Heart right ventricle (tissue), 16 donors: Measurements from ENCODE around the gene HDAC8. TPM values are rescaled to one million over a fixed set of nuclear protein-coding genes. Genes with fewer than 3 reads are reported as not detected.
"Not testable (repeated sequence)": the region's sequence is repeated elsewhere in the genome, so short reads cannot be mapped to it uniquely, and the experiment has no call there.

Experiments used
- ATAC-seq, 8 donors: fragments of 200-7000 bp; cut with Tn5 transposase; one replicate each; pipeline ENCODE4 v1.9.1; 2020; ENCODE audit warnings: mild to moderate bottlenecking in 8 of 8, moderate library complexity in 8 of 8, moderate number of reproducible peaks in 1 of 8
- DNase-seq, 2 donors: peaks; one replicate each; pipeline ENCODE4 v3.0.0-alpha.2; 2020
- H3K27ac ChIP-seq, 10 donors: fragments of 200-600 bp; sonication (generic) in 2 of 10; one replicate each; pipeline versions ENCODE4 v1.5.0 to v1.8.0; 2020 to 2022; ENCODE audit warnings: mild to moderate bottlenecking in 3 of 10
- H3K27me3 ChIP-seq, 7 donors: fragments of 200-600 bp; one replicate each; pipeline ENCODE4 v1.8.0; 2021 to 2022; ENCODE audit warnings: mild to moderate bottlenecking in 2 of 7
- H3K36me3 ChIP-seq, 9 donors: fragments of 200-600 bp; sonication (generic) in 1 of 9; one replicate each; pipeline versions ENCODE4 v1.5.0 to v1.8.0; 2020 to 2022; ENCODE audit warnings: mild to moderate bottlenecking in 2 of 9
- H3K4me1 ChIP-seq, 9 donors: fragments of 200-600 bp; sonication (generic) in 1 of 9; one replicate each; pipeline versions ENCODE4 v1.5.0 to v1.8.0; 2020 to 2022; ENCODE audit warnings: mild to moderate bottlenecking in 4 of 9
- H3K4me3 ChIP-seq, 10 donors: fragments of 200-600 bp; sonication (generic) in 2 of 10; one replicate each; pipeline versions ENCODE4 v1.5.0 to v1.8.0; 2020 to 2022; ENCODE audit warnings: mild to moderate bottlenecking in 7 of 10, moderate library complexity in 2 of 10
- H3K9me3 ChIP-seq, 11 donors: fragments of 200-600 bp in 10 of 11; sonication (generic) in 2 of 11; one replicate each; pipeline versions ENCODE4 v1.5.0 to v1.8.0; 2013 to 2022; ENCODE audit warnings: mild to moderate bottlenecking in 2 of 11, control low read depth in 1 of 11, moderate library complexity in 1 of 11
- WGBS, 2 donors: extraction: QIAGEN DNeasy Blood & Tissue Kit; methylation state at CpG; one replicate each; pipeline ENCODE4 v1.1.7; 2013; ENCODE audit warnings: inconsistent platforms in 1 of 2; 5-methylcytosine and 5-hydroxymethylcytosine counted together
- intact Hi-C, 10 donors: fragments of 100-400 bp; cut with DNase I; formaldehyde crosslinking; loops; one replicate each; pipeline versions ENCODE4 v1.11.1 to v1.14.2; 2022
- polyA plus RNA-seq, 2 donors: library from polyadenylated mRNA; stranded (reverse); fragments of 200-250 nt; gene quantifications; one replicate each; pipeline ENCODE4 v1.2.3, GENCODE V29; 2013
- total RNA-seq, 10 donors: library from RNA; stranded (reverse); fragmentation: NEBNext Ultra II Directional in 3 of 10; extraction: Animal tissue kit (Norgen Biotek cat#: 25700) in 3 of 10; gene quantifications; one replicate each; pipeline versions ENCODE4 v1.2.1 to v1.2.4, GENCODE V29; 2021 to 2023
- TF ChIP-seq, protein P1 (sequence below), 9 donors: fragments of 200-600 bp; sonication (generic) in 2 of 9; IDR thresholded peaks; one replicate each; pipeline versions ENCODE4 v1.5.0 to v1.8.0; 2021 to 2022; ENCODE audit warnings: antibody characterized with exemption in 9 of 9, mild to moderate bottlenecking in 5 of 9, moderate library complexity in 1 of 9
- donor health status: Arrhythmogenic right ventricular cardiomyopathy.
- donor health status: ischemic (EF 13 %, LVEDD 7.1; RV severe dilation, severe dysfunction).
- donor health status: healthy with polysubstance abuse.
- donor health status: DM: no; HTN: yes; CAD: no.
- donor health status: DM: no; HTN: no; CAD: no.
- donor health status: ischemic (EF 25% LVEDD 6.9; RV normal size, moderate dysfunction).
- donor health status: ischemic (EF 25% LVEDD 5.7; RV mildly dilated, moderate dysfunction).
- donor health status: healthy.
- donor health status: DM: yes; HTN: yes; CAD: no.
- donor health status: Ischemic cardiomyopathy.
- donor health status: ischemic (EF 35%, LVEDD 5.7; RV mildly dilated, moderate dysfunction).
- donor health status: nonischemic (EF 11% LVEDD 7.7; RV severe dilation, severe dysfunction).
- donor health status: DM: yes; HTN: yes; CAD: no.
- donor health status: PGD.
- donor health status: ischemic (EF 29% LVEDD 5.4; RV normal size, mild dysfunction).
- donor health status: nonischemic (EF 23%, LVEDD 6.1; RV moderate dilation, normal function).

The HDAC8 gene
- total and polyA plus RNA-seq, 12 donors, result 15.9 to 48.1 (median 19.5) TPM

DNA sequence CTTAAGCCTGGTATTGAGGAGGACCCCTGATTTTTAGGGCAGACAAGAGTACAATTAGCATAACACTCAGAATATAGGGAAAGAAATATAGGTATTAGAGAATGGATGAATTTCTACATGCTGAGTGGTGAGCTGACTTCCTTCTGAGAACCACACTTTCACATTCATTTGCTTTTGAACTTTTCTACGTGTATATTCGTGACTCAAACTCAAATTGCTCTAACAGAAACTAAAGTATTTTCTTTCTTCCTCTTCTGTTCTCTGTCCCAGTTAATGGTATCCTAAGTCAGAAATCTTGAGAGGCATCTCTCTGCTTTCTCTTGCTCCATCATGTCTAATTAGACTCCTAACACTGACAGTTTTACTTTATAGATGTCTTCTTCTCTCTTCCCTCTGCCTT, 163.8 kb downstream of the HDAC8 start:
- TF ChIP-seq, protein P1, sequence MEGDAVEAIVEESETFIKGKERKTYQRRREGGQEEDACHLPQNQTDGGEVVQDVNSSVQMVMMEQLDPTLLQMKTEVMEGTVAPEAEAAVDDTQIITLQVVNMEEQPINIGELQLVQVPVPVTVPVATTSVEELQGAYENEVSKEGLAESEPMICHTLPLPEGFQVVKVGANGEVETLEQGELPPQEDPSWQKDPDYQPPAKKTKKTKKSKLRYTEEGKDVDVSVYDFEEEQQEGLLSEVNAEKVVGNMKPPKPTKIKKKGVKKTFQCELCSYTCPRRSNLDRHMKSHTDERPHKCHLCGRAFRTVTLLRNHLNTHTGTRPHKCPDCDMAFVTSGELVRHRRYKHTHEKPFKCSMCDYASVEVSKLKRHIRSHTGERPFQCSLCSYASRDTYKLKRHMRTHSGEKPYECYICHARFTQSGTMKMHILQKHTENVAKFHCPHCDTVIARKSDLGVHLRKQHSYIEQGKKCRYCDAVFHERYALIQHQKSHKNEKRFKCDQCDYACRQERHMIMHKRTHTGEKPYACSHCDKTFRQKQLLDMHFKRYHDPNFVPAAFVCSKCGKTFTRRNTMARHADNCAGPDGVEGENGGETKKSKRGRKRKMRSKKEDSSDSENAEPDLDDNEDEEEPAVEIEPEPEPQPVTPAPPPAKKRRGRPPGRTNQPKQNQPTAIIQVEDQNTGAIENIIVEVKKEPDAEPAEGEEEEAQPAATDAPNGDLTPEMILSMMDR (IDR thresholded peaks at IDR 0.05), result no peak
- intact Hi-C loops, result loop anchor here in 1 of 10 donors (5.0 kb wide), 1 partner anchor 618 kb away; no protein-coding TSS in a partner anchor
- Histone ChIP-seq H3K9me3 (peaks cover 0 to 7% (median 0%) of the 10 kb centered on the region in 11 donors), H3K4me3 (no peak overlapping the region), H3K27me3 (peaks cover 0 to 8% (median 0%) of the 10 kb centered on the region in 7 donors), H3K4me1 (peaks cover 0 to 6% (median 0%) of the 10 kb centered on the region in 9 donors), H3K36me3 (peaks cover 0 to 4% (median 0%) of the 10 kb centered on the region in 9 donors), H3K27ac (no peak overlapping the region)
- ATAC-seq (no peak), DNase-seq (no peak)
- 78 to 100% methylated on average over 2 of the region's 2 CpGs for whole genome bisulfite sequencing, 2 donors

DNA sequence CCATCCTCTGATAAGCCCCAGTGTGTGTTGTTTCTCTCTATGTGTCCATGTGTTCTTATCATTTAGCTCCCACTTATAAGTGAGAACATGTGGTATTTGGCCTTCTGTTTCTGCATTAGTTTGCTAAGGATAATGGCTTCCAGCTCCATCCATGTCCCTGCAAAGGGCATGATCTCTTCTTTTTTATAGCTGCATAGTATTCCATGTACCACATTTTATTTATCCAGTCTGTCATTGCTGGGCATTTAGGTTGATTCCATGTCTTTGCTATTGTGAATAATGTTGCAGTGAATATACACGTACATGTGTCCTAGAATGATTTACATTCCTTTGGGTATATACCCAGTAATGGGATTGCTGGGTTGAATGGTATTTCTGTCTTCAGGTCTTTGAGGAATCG, 167.5 kb downstream of the HDAC8 start:
- WGBS, 2 donors, result 97 to 99% methylated on average over 2 of the region's 2 CpGs
- H3K27ac ChIP-seq, DNase-seq, H3K27me3 ChIP-seq, H3K4me3 ChIP-seq, H3K4me1 ChIP-seq, ATAC-seq, H3K36me3 ChIP-seq, H3K9me3 ChIP-seq: not testable (repeated sequence)
- intact Hi-C loops, result loop anchor here in 1 of 10 donors (5.0 kb wide), 1 partner anchor 622 kb away; no protein-coding TSS in a partner anchor

GRCh38 chrX:72402614-72403013, 170.0 kb downstream of the HDAC8 start:
- Histone ChIP-seq H3K27ac (no peak overlapping the region), H3K27me3 (peaks cover 0 to 8% (median 0%) of the 10 kb centered on the region in 7 donors), H3K36me3 (no peaks in the 10 kb centered on the region), H3K4me3 (no peak overlapping the region), H3K4me1 (no peaks in the 10 kb centered on the region), H3K9me3 (no peaks in the 10 kb centered on the region)
- DNase-seq, result no peak
- no peak for ATAC-seq
- intact Hi-C loops, result no loop called here
- TF ChIP-seq, protein P1 (IDR thresholded peaks at IDR 0.05), result no peak

DNA sequence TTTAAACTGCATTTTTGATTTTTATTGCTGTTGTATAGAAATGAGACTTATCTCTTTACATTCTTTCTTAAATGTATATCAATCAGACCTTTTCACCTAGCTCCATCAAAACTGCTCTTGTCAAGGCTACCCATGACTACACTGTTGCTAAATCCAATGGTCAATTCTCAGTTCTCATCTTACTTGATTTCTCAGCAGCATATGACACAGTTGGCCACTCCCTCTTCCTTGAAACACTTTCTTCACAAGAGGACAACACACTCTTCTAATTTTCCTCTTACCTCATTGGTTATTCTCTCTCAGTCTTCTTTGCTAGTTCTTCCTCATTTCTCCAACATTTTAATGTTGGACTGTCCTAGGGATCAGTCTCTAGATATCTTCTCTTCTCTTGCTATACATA, 172.8 kb downstream of the HDAC8 start:
- DNase-seq (no peak), ATAC-seq (no peak)
- no peak overlapping the region for H3K27ac ChIP-seq
- H3K27me3 ChIP-seq, result peaks cover 0 to 4% (median 0%) of the 10 kb centered on the region in 7 donors
- peaks cover 0 to 21% (median 10%) of the 10 kb centered on the region in 9 donors for H3K4me1 ChIP-seq
- H3K36me3 ChIP-seq, result no peaks in the 10 kb centered on the region
- H3K9me3 ChIP-seq, result no peaks in the 10 kb centered on the region
- no peak overlapping the region for H3K4me3 ChIP-seq
- intact Hi-C loops, result no loop called here
- TF ChIP-seq, protein P1 (IDR thresholded peaks at IDR 0.05), result no peak

- 10 to 13% methylated on average over 1 of the region's 1 CpG for WGBS, 2 donors
- ATAC-seq (peak; percentile 58 to 93 (median 84)), DNase-seq (no peak)
- no peak overlapping the region for H3K4me3 ChIP-seq
- TF ChIP-seq, protein P1 (IDR thresholded peaks at IDR 0.05), result no peak
- H3K9me3 ChIP-seq, result no peaks in the 10 kb centered on the region
- H3K36me3 ChIP-seq, result no peaks in the 10 kb centered on the region
- peaks cover 0 to 22% (median 0%) of the 10 kb centered on the region in 7 donors for H3K27me3 ChIP-seq
- H3K4me1 ChIP-seq, result peaks cover 0 to 27% (median 10%) of the 10 kb centered on the region in 9 donors
- H3K27ac ChIP-seq, result peak overlapping the region in 2 of 10 donors; percentile 26 to 47
- intact Hi-C loops, result no loop called here
Observed at GRCh38 chrX:72396117-72396516, 176.5 kb downstream of the HDAC8 start.
